ENCODE measurements around the gene MKLN1.
"Not testable (repeated sequence)": the region's sequence is repeated elsewhere in the genome, so short reads cannot be mapped to it uniquely, and the experiment has no call there.

MKLN1 gene

DNA sequence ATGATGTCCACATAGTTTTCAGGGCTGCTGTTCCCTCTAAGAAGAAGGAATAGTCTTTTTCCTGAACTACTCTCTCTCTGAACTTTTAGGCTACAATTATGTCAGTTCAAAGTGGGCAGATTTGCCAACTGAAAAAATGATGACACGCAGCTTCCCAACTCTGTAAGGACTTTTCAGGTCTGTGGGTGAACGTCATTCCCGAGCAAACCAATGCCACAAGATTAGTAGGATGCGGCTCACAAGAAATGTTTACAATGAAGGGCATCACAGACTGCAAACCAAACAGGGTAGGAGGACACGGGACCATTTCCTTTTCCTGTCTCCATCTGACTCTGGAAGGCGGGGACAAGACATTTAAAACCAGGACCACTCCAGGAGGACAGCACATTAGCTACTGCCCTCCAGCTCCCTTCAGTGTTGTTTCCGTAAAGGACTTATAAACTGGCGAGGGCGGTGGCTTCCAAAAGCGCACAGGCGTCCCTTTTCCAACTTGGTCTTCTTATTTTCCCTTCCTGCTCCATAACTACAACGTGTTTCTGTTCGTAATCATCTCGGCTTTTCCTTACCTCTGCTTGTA, 539 bp upstream of the MKLN1 start:
- DNase-seq (ENCODE audit: extremely low read depth, low read depth), result peak; percentile 38
- TF ChIP-seq, protein P1, sequence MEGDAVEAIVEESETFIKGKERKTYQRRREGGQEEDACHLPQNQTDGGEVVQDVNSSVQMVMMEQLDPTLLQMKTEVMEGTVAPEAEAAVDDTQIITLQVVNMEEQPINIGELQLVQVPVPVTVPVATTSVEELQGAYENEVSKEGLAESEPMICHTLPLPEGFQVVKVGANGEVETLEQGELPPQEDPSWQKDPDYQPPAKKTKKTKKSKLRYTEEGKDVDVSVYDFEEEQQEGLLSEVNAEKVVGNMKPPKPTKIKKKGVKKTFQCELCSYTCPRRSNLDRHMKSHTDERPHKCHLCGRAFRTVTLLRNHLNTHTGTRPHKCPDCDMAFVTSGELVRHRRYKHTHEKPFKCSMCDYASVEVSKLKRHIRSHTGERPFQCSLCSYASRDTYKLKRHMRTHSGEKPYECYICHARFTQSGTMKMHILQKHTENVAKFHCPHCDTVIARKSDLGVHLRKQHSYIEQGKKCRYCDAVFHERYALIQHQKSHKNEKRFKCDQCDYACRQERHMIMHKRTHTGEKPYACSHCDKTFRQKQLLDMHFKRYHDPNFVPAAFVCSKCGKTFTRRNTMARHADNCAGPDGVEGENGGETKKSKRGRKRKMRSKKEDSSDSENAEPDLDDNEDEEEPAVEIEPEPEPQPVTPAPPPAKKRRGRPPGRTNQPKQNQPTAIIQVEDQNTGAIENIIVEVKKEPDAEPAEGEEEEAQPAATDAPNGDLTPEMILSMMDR (IDR thresholded peaks at IDR 0.05; ENCODE audit: low read depth, low read length), result no peak

DNA sequence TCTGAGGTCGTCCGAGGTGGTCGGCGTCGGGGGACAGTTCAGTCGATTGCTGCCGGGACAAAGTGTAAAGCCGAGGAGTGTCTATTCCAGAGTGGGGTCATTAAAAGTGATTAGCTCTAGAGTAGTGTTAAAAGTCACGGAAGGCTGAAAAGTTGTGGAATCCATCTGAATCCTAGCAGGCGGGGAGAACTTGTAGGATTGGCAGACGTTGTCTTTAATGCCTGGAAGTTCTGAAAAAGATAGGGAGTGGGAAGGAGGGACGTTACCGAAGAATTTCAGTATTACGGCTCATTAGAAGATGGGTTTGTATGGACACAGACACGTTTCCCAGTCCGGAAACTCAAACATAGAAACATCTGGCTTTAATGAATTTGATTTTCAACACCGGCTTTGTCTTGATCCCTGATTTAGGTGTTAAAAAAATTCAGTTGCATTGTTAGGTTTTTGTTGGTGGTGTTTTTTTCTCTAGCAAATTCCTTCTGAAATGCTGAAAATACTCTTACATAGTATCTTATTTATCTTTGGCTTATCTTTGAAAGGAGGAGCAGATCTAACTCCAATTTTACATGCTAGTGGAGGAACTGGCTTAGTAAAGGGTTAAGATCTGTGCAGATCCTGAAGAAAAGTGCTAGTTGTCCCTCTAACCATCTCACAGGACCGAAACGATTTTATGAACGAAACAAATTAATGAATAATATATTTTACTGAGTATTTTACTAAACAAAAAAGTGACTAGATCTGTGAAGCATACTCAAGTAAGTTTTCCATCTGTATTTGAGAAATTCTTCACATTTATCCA, 900 bp downstream of the MKLN1 start:
- peak; percentile 3 for DNase-seq (ENCODE audit: extremely low read depth, low read depth)
- TF ChIP-seq, protein P1 (IDR thresholded peaks at IDR 0.05; ENCODE audit: low read depth, low read length), result no peak

DNA sequence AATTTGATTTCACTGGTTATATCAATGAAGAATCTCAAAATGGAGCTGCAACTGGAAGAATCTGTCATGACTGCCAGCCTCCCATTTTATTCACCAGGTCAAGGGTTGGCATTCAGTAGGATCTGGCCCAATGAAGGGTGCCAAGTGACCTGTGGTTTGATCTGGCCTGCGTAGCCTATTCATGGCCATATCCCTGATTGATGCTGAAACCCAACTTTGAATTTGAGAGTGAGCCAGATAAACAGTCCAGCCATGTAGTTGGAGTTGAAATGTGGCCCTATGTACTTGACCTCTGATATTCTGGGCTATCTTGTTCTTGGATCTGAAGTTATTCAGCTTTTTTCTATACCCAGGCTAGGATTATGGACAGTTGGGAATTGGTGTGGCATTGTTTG, 1.5 kb downstream of the MKLN1 start:
- DNase-seq (ENCODE audit: extremely low read depth, low read depth), result no peak
- TF ChIP-seq, protein P1 (IDR thresholded peaks at IDR 0.05; ENCODE audit: low read depth, low read length), result no peak

DNA sequence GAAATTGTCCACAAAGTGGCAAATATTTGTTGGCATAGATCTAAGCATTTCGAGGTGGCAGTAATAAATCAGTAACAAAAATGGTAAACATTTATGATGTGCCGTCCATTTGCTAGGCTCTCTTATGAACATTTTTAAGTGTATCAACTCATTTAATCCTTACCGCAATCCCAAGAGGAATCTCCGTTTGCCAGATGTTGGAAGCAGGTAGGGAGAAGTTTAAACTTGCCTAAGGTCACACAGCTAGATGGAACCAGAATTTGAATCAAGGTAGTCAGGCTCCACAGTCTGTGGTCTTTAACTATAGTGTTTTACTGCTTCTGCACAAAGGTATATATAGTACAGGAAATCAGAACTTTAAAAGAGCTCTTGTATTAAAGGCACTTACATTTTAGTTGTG, 2.6 kb downstream of the MKLN1 start:
- TF ChIP-seq, protein P1 (IDR thresholded peaks at IDR 0.05; ENCODE audit: low read depth, low read length), result no peak
- no peak for DNase-seq (ENCODE audit: extremely low read depth, low read depth)

DNA sequence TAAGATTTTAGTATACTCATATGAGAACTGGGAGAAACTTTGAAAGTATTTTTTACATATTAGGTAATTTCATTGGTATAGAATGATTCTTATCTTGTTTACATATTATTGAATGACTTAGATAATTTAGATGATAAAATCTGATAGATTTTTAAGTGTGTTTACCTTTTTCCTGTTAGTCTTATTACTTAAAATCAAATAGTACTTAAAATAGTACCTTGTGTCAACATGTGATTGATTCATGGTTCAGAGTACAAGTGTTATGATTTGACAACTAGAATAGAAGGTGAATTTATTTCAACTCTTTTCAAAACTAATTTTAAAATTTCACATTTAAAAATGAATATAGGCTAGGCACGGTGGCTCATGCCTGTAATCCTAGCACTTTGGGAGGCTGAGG, 4.1 kb downstream of the MKLN1 start:
- DNase-seq (ENCODE audit: extremely low read depth, low read depth), result no peak
- TF ChIP-seq, protein P1 (IDR thresholded peaks at IDR 0.05; ENCODE audit: low read depth, low read length), result no peak

DNA sequence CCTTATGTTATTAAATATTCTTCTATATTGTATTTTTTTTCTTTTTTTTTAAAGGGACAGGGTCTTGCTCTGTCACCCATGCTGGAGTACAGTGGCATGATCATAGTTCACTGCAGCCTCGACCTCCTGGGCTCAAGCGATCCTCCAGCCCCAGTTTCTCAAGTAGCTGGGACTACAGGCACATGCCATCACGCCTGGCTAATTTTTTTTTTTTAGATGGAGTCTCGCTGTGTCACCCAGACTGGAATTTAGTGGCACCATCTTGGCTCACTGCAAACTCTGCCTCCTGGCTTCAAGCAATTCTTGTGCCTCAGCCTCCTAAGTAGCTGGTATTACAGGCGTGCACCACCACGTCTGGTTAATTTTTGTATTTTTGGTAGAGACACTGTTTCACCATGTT, 5.1 kb downstream of the MKLN1 start:
- DNase-seq (ENCODE audit: extremely low read depth, low read depth), result not testable (repeated sequence)

DNA sequence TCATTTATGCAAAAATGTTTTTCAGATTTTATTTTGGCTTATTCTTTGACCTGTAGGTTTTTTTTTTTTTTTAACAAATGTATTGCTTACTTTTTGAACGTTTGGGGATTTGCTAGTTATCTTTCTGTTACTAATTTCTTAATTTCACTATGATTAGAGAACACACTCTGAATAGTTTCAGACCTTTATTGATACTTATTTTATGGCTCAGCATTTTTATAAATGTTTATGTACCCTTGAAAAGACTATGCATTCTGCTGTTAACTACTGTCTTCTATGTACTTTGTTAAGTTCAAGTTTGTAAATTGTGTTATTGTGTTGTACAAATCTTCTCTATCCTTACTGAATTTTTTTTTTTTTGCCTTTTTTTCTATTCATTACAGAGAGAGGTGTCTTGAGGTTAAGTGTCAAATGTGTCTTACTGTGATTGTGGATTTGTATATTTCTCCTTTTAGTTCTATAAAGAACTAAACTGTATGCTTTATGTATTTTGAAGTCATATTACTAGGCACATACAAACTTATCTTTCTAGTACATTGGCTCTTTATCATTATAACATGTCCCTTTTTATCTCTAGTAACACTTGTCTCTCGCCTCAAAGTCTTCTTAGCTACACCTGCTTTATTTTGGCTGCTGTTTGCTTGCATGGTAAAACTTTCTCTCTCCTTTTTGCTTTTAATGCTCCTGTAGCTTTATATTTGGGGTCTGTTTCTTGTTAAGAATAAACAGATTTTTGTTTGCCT, 8.1 kb downstream of the MKLN1 start:
- DNase-seq (ENCODE audit: extremely low read depth, low read depth), result no peak
- TF ChIP-seq, protein P1 (IDR thresholded peaks at IDR 0.05; ENCODE audit: low read depth, low read length), result no peak
